IMR-90 (cell line): ENCODE results near the gene STRA6. TPM values are rescaled to one million over a fixed set of nuclear protein-coding genes. Genes with fewer than 3 reads are reported as not detected.

Source experiments
- ATAC-seq: fragments of 200-7000 bp; cut with Tn5 transposase; 2 replicates; pipeline ENCODE4 v1.9.1; 2020; ENCODE audit warnings: low read depth, mild to moderate bottlenecking, moderate library complexity
- BruUV-seq: library from RNA; stranded (reverse); fragments of 400-500 nt; replicated peaks from 2 replicates; lab custom pipeline; 2021; lab: Mats Ljungman, UMichigan
- CTCF ChIA-PET: fragments of 300-600 bp; formaldehyde crosslinking; extraction: SDS; loops from one replicate; lab custom pipeline; 2021; ENCODE audit warnings: antibody characterized with exemption; lab: Yijun Ruan, JAX
- POLR2A ChIA-PET: fragments of 300-600 bp; sonication (Branson Sonifier 250); formaldehyde crosslinking; loops from one replicate; lab custom pipeline; 2022; ENCODE audit warnings: antibody characterized with exemption; ENCODE audit not compliant: unreplicated experiment; lab: Charles Lee
- DNase-seq: peaks from one replicate; pipeline ENCODE4 v3.0.0; 2013
- H2AFZ ChIP-seq: replicated peaks from 2 replicates; pipeline ENCODE3; 2013; ENCODE audit warnings: low read length, mild to moderate bottlenecking; ENCODE audit not compliant: poor library complexity
- H2AK5ac ChIP-seq: 2 replicates; pipeline ENCODE4 v1.6.1; 2013; ENCODE audit warnings: low read depth, low read length, inconsistent platforms
- H2AK9ac ChIP-seq: replicated peaks from 2 replicates; pipeline ENCODE3; 2013; ENCODE audit warnings: mild to moderate bottlenecking, low read depth, low read length, moderate library complexity; ENCODE audit not compliant: poor library complexity
- H2BK120ac ChIP-seq: 2 replicates; pipeline ENCODE4 v1.6.1; 2013; ENCODE audit warnings: low read depth, low read length, inconsistent platforms
- H2BK15ac ChIP-seq: 3 replicates; pipeline ENCODE4 v1.6.1; 2013; ENCODE audit warnings: low read depth, low read length, inconsistent platforms
- H2BK20ac ChIP-seq: 2 replicates; pipeline ENCODE4 v1.6.1; 2013; ENCODE audit warnings: low read depth, mild to moderate bottlenecking, inconsistent platforms, low read length, moderate library complexity
- H2BK5ac ChIP-seq: 2 replicates; pipeline ENCODE4 v1.6.1; 2013; ENCODE audit warnings: mild to moderate bottlenecking, low read depth, low read length, inconsistent platforms; ENCODE audit not compliant: poor library complexity, severe bottlenecking
- H3K14ac ChIP-seq: replicated peaks from 2 replicates; pipeline ENCODE4 v1.6.1; 2013; ENCODE audit warnings: low read depth, low read length, inconsistent platforms
- H3K18ac ChIP-seq: 2 replicates; pipeline ENCODE4 v1.6.1; 2013; ENCODE audit warnings: low read depth, low read length, control low read depth
- H3K23ac ChIP-seq: 2 replicates; pipeline ENCODE4 v1.6.1; 2013; ENCODE audit warnings: low read depth, low read length, inconsistent platforms
- H3K27ac ChIP-seq: 2 replicates; pipeline ENCODE4 v1.5.1; 2013; ENCODE audit warnings: mild to moderate bottlenecking, control low read depth, low read length; ENCODE audit not compliant: insufficient read depth
- H3K27me3 ChIP-seq: 2 replicates; pipeline ENCODE4 v1.6.1; 2013; ENCODE audit warnings: low read length; ENCODE audit not compliant: control insufficient read depth, insufficient read depth
- H3K36me3 ChIP-seq: 2 replicates; pipeline ENCODE4 v1.6.1; 2013; ENCODE audit warnings: low read length, mixed read lengths; ENCODE audit not compliant: control insufficient read depth, insufficient read depth
- H3K4ac ChIP-seq: 2 replicates; pipeline ENCODE4 v1.6.1; 2013; ENCODE audit warnings: low read depth, low read length, inconsistent platforms
- H3K4me1 ChIP-seq: 2 replicates; pipeline ENCODE4 v1.6.1; 2013; ENCODE audit warnings: low read length, mixed read lengths; ENCODE audit not compliant: control insufficient read depth, insufficient read depth
- H3K4me2 ChIP-seq: 2 replicates; pipeline ENCODE4 v1.6.1; 2013; ENCODE audit warnings: low read depth, mild to moderate bottlenecking, control low read depth, low read length, moderate library complexity
- H3K4me3 ChIP-seq: 2 replicates; pipeline ENCODE4 v1.5.1; 2013; ENCODE audit warnings: low read depth, mild to moderate bottlenecking, control low read depth, low read length, moderate library complexity; ENCODE audit not compliant: insufficient read depth
- H3K56ac ChIP-seq: 2 replicates; pipeline ENCODE4 v1.6.1; 2013; ENCODE audit warnings: low read length, inconsistent platforms; ENCODE audit not compliant: insufficient read depth; ENCODE audit errors: extremely low read depth
- H3K79me1 ChIP-seq, 2 experiments: 2 replicates each; pipeline ENCODE4 v1.6.1; 2013; ENCODE audit warnings: low read length in 2 of 2, inconsistent platforms in 1 of 2, low read depth in 1 of 2
- H3K9ac ChIP-seq: 2 replicates; pipeline ENCODE4 v1.6.1; 2013; ENCODE audit warnings: low read depth, low read length, control low read depth
- H3K9me1 ChIP-seq: 2 replicates; pipeline ENCODE4 v1.6.1; 2013; ENCODE audit warnings: low read length, inconsistent platforms; ENCODE audit not compliant: insufficient read depth
- H3K9me3 ChIP-seq: 2 replicates; pipeline ENCODE4 v1.6.1; 2013; ENCODE audit warnings: low read length; ENCODE audit not compliant: control insufficient read depth, insufficient read depth
- H4K20me1 ChIP-seq: 2 replicates; pipeline ENCODE4 v1.6.1; 2013; ENCODE audit warnings: low read length, inconsistent platforms; ENCODE audit not compliant: insufficient read depth
- H4K5ac ChIP-seq: 2 replicates; pipeline ENCODE4 v1.6.1; 2013; ENCODE audit warnings: mild to moderate bottlenecking, low read depth, low read length, control low read depth
- H4K8ac ChIP-seq, 2 experiments: 2 replicates each; pipeline ENCODE4 v1.6.1; 2013; ENCODE audit warnings: low read depth in 2 of 2, low read length in 2 of 2, control low read depth in 1 of 2, inconsistent platforms in 1 of 2
- H4K91ac ChIP-seq: 2 replicates; pipeline ENCODE4 v1.6.1; 2013; ENCODE audit warnings: low read depth, low read length, inconsistent platforms; ENCODE audit not compliant: insufficient read depth
- BHLHE40 ChIP-seq: fragments of 150-350 bp; IDR thresholded peaks from 2 replicates; pipeline ENCODE4 v1.6.1; 2016; ENCODE audit warnings: mild to moderate bottlenecking, low read depth, low read length
- CHD1 ChIP-seq: IDR thresholded peaks from 2 replicates; pipeline ENCODE4 v1.6.1; 2012; ENCODE audit warnings: low read depth, low read length, improper control_type of control experiment
- FOS ChIP-seq: fragments of 150-350 bp; IDR thresholded peaks from 2 replicates; pipeline ENCODE4 v1.6.1; 2016; ENCODE audit warnings: low read depth, low read length
- WGBS, 2 experiments: methylation state at CpG; one replicate each; pipeline versions ENCODE4 v1.1.5 to v1.1.7; 2013; ENCODE audit warnings: missing lambda C conversion rate in 2 of 2; ENCODE audit not compliant: insufficient read length in 1 of 2; ENCODE audit errors: extremely low coverage in 2 of 2; 5-methylcytosine and 5-hydroxymethylcytosine counted together
- dilution Hi-C: fragments of 300-500 bp; cut with HindIII; formaldehyde crosslinking; loops from one replicate; pipeline ENCODE4 v1.14.3; 2018; ENCODE audit warnings: low sequenced_read_pairs; ENCODE audit not compliant: unreplicated experiment
- in situ Hi-C: fragments of 300-500 bp; cut with MboI; formaldehyde crosslinking; loops from 3 replicates; pipeline ENCODE4 v1.14.3; 2019; ENCODE audit warnings: low sequenced_read_pairs, inconsistent platforms, mixed read lengths
- intact Hi-C: fragments of 100-400 bp; cut with micrococcal nuclease; formaldehyde crosslinking; loops from 2 replicates; pipeline ENCODE4 v1.10.0; 2022
- polyA plus RNA-seq, 3 experiments: library from polyadenylated mRNA; depleted of rRNA; stranded (reverse); fragments of >200 nt; gene quantifications; 2 replicates each; pipeline ENCODE4 v1.2.3, GENCODE V29; 2012; ENCODE audit warnings: low replicate concordance in 1 of 3
- total RNA-seq: library from RNA; depleted of rRNA; stranded (reverse); fragments of >200 nt; gene quantifications from 2 replicates; pipeline ENCODE4 v1.2.3, GENCODE V29; 2012

STRA6 gene
- total and polyA plus RNA-seq, 2 of the 4 experiments (the other 2 are of a cell fraction) = 0.17 TPM; not detected in 1

GRCh38 chr15:74170875-74171578, 31.6 kb downstream of the STRA6 start:
- no peak overlapping the region for H3K4ac ChIP-seq
- POLR2A ChIA-PET = no interaction called here
- TF ChIP-seq FOS = no peak
- TF ChIP-seq CHD1 = no peak
- TF ChIP-seq BHLHE40 = no peak

More at GRCh38 chr15:74170875-74171578, 31.6 kb downstream of the STRA6 start:
- no peak overlapping the region for H3K18ac ChIP-seq
- no peak overlapping the region for H2BK120ac ChIP-seq
- H3K4me1 ChIP-seq = peaks cover 11% of the 10 kb centered on the region
- H3K4me2 ChIP-seq = no peak overlapping the region
- no peaks in the 10 kb centered on the region; the same call in 1 of the 2 replicates for H4K20me1 ChIP-seq
- no peak overlapping the region for H2BK20ac ChIP-seq
- H3K9me3 ChIP-seq = no peaks in the 10 kb centered on the region
- WGBS, 2 experiments = no CpG with 5 or more reads among the region's 7 CpGs
- no peak overlapping the region for H4K5ac ChIP-seq
- H3K36me3 ChIP-seq = no peaks in the 10 kb centered on the region
- H2AK9ac ChIP-seq = no peak overlapping the region
- H3K23ac ChIP-seq = no peak overlapping the region
- CTCF ChIA-PET = no interaction called here
- H3K4me3 ChIP-seq = no peak overlapping the region
- no peak overlapping the region for H4K91ac ChIP-seq
- no peak overlapping the region for H2BK15ac ChIP-seq
- H2AK5ac ChIP-seq = no peak overlapping the region
- peak overlapping the region; percentile 33 for H2AFZ ChIP-seq
- H3K14ac ChIP-seq = no peak overlapping the region
- no peak overlapping the region for H3K9ac ChIP-seq
- intact Hi-C loops (no loop called here), dilution Hi-C loops (no loop called here), in situ Hi-C loops (no loop called here)
- H3K56ac ChIP-seq = no peak overlapping the region
- no peaks in the 10 kb centered on the region for H3K79me1 ChIP-seq
- H2BK5ac ChIP-seq = no peak overlapping the region
- H3K27ac ChIP-seq = no peak overlapping the region
- no peak for ATAC-seq
- no peak overlapping the region for H4K8ac ChIP-seq
- no peak for DNase-seq
- H3K9me1 ChIP-seq = no peaks in the 10 kb centered on the region; the same call in 1 of the 2 replicates
- peaks cover 32% of the 10 kb centered on the region for H3K27me3 ChIP-seq
- BruUV-seq = no TSS peak
